ENCODE results near the gene KRTAP6-3. TPM values are rescaled to one million over a fixed set of nuclear protein-coding genes. Genes with fewer than 3 reads are reported as not detected.

Gene KRTAP6-3
- total and polyA plus RNA-seq, 11 donors, result not detected

DNA sequence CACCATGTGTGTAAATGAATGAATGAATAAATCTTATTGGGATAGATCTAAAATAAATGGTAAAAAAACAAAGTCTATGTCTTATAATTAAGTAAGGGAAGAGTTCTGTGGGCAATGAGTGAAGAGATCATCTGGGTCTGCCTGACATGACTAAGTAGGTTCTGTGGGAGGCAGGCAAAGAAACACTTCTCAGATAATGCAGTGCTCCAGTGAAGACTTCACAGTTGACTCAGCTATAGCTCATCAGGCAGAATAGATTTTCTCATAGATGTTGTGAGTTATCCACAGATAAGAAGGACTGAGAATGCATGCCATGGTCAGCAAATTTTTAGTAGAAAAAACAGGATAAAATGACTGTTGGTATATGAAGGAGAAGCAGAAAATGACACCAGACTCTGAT, 14.5 kb upstream of the KRTAP6-3 start:
- Histone ChIP-seq H3K9me3 (no peaks in the 10 kb centered on the region), H3K27ac (no peak overlapping the region), H3K27me3 (no peaks in the 10 kb centered on the region), H3K4me3 (no peak overlapping the region), H3K4me1 (no peaks in the 10 kb centered on the region), H3K36me3 (no peaks in the 10 kb centered on the region)
- DNase-seq (no peak), ATAC-seq (no peak)
- intact Hi-C loops (cut with DNase I), result no loop called here
- TF ChIP-seq, protein P1, sequence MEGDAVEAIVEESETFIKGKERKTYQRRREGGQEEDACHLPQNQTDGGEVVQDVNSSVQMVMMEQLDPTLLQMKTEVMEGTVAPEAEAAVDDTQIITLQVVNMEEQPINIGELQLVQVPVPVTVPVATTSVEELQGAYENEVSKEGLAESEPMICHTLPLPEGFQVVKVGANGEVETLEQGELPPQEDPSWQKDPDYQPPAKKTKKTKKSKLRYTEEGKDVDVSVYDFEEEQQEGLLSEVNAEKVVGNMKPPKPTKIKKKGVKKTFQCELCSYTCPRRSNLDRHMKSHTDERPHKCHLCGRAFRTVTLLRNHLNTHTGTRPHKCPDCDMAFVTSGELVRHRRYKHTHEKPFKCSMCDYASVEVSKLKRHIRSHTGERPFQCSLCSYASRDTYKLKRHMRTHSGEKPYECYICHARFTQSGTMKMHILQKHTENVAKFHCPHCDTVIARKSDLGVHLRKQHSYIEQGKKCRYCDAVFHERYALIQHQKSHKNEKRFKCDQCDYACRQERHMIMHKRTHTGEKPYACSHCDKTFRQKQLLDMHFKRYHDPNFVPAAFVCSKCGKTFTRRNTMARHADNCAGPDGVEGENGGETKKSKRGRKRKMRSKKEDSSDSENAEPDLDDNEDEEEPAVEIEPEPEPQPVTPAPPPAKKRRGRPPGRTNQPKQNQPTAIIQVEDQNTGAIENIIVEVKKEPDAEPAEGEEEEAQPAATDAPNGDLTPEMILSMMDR (IDR thresholded peaks at IDR 0.05), result no peak
- TF ChIP-seq POLR2A (IDR thresholded peaks at IDR 0.05), result no peak

DNA sequence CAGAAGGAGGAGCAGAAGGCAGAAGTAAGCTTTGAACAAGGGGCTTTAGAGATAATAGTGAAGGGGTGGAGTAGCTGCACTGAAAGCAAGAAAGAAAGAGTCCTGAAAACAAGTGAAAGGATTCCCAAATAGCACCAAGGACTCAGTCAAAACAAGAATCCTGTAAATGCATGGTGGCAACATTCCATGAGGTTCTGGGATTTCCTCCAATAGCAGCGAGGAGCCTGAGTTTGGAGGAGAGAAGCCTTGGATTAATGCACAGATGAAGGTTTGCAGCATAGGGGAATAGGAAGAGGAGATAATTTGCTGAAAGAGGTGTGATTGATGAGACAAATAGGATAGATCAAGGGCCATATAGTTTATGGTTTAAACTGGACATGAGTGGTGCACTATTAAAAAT, 12.9 kb upstream of the KRTAP6-3 start:
- DNase-seq (no peak), ATAC-seq (no peak)
- TF ChIP-seq POLR2A (IDR thresholded peaks at IDR 0.05), result no peak
- TF ChIP-seq, protein P1 (IDR thresholded peaks at IDR 0.05), result no peak
- Histone ChIP-seq H3K27me3 (no peaks in the 10 kb centered on the region), H3K4me3 (no peak overlapping the region), H3K4me1 (no peaks in the 10 kb centered on the region), H3K27ac (no peak overlapping the region), H3K36me3 (no peaks in the 10 kb centered on the region), H3K9me3 (no peaks in the 10 kb centered on the region)
- WGBS, 4 donors, result 27 to 54% (median 31%) methylated on average over 1 of the region's 1 CpG
- intact Hi-C loops (cut with DNase I), result no loop called here

DNA sequence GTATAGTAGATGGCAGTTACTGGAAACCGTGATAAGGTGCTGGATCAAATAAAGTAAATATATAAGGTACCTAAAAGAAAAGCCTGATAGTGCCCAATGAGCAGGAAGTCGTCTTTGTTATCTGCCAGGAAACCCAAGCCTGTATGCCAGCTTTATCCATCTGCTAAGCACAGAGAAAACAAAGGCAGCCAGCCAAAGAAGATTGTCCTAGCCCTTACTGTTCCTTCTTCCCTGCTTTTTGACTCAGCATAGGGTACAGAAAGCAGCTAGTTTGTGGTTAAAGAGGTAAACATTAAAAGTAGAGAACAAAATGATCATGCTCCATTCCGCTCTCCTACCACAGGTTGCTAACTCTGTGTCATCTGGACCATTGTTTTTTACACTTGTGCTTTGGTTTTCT, 12.1 kb upstream of the KRTAP6-3 start:
- TF ChIP-seq, protein P1 (IDR thresholded peaks at IDR 0.05), result no peak
- TF ChIP-seq POLR2A (IDR thresholded peaks at IDR 0.05), result no peak
- intact Hi-C loops (cut with DNase I), result loop anchor here in 1 of 10 donors (10.0 kb wide), 1 partner anchor 55 kb away; no protein-coding TSS in a partner anchor
- WGBS, 4 donors, result 47 to 55% (median 53%) methylated on average over 3 of the region's 3 CpGs
- ATAC-seq (no peak), DNase-seq (no peak)
- Histone ChIP-seq H3K27ac (no peak overlapping the region), H3K4me1 (no peaks in the 10 kb centered on the region), H3K36me3 (no peaks in the 10 kb centered on the region), H3K9me3 (no peaks in the 10 kb centered on the region), H3K27me3 (no peaks in the 10 kb centered on the region), H3K4me3 (no peak overlapping the region)

DNA sequence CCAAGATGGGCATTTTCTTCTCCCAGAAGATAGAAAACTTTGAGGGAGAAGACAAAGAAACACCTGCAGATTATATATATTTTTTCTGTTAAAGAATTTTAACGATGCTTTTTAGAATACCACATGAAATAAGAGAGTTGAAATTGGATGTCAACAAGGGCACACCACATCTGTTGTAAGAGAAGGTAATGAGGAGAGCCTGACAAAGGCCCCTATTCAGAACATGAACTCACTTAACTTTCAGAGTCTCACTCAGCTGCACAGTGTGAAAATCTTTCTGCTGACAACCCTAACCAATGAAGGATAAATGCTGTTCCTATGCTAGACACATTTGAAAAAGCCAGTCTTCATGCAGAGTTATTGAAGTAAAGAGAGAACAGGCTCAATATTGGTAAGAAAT, 9.4 kb upstream of the KRTAP6-3 start:
- H3K4me1 ChIP-seq, result no peaks in the 10 kb centered on the region
- DNase-seq (no peak), ATAC-seq (no peak)
- TF ChIP-seq POLR2A (IDR thresholded peaks at IDR 0.05), result no peak
- TF ChIP-seq, protein P1 (IDR thresholded peaks at IDR 0.05), result no peak
- intact Hi-C loops (cut with DNase I), result loop anchor here in 1 of 10 donors (10.0 kb wide), 1 partner anchor 58 kb away; no protein-coding TSS in a partner anchor
- WGBS, 4 donors, result 51 to 64% (median 54%) methylated on average over 1 of the region's 1 CpG
- H3K27ac ChIP-seq, result no peak overlapping the region
- H3K4me3 ChIP-seq, result no peak overlapping the region
- H3K9me3 ChIP-seq, result no peaks in the 10 kb centered on the region
- H3K36me3 ChIP-seq, result no peaks in the 10 kb centered on the region
- H3K27me3 ChIP-seq, result no peaks in the 10 kb centered on the region
